GM18508 (cell line): ENCODE measurements around the gene PIK3R6.
"Not testable (repeated sequence)": the region's sequence is repeated elsewhere in the genome, so short reads cannot be mapped to it uniquely, and the experiment has no call there.

Source experiments
- ATAC-seq: cut with Tn5 transposase; IDR thresholded peaks from one replicate; pipeline ENCODE4 v1.9.1; 2021; ENCODE audit warnings: moderate number of reproducible peaks; ENCODE audit not compliant: insufficient read depth, unreplicated experiment

PIK3R6 gene

GRCh38 chr17:8856869-8857575 is 10.5 kb downstream of the PIK3R6 start:
- no peak for ATAC-seq

GRCh38 chr17:8856205-8856603 is 11.3 kb downstream of the PIK3R6 start:
- ATAC-seq, result not testable (repeated sequence)

- no peak for ATAC-seq
Observed at GRCh38 chr17:8855477-8856204, 11.8 kb downstream of the PIK3R6 start.

GRCh38 chr17:8851600-8851999 is 15.9 kb downstream of the PIK3R6 start:
- ATAC-seq, result no peak

- no peak for ATAC-seq
Observed at GRCh38 chr17:8849311-8850041, 18.0 kb downstream of the PIK3R6 start.

GRCh38 chr17:8847891-8848290 is 19.6 kb downstream of the PIK3R6 start:
- ATAC-seq, result no peak

- ATAC-seq, result no peak
Observed at GRCh38 chr17:8846768-8847211, 20.7 kb downstream of the PIK3R6 start.

GRCh38 chr17:8844229-8845218 is 22.9 kb downstream of the PIK3R6 start:
- ATAC-seq, result no peak

- ATAC-seq, result no peak
Observed at GRCh38 chr17:8843344-8843743, 24.1 kb downstream of the PIK3R6 start.

GRCh38 chr17:8841844-8842243 is 25.6 kb downstream of the PIK3R6 start:
- ATAC-seq, result no peak

- no peak for ATAC-seq
Observed at GRCh38 chr17:8839410-8839935, 28.0 kb downstream of the PIK3R6 start.

GRCh38 chr17:8838551-8839095 is 28.9 kb downstream of the PIK3R6 start:
- no peak for ATAC-seq

GRCh38 chr17:8837563-8838075 is 29.9 kb downstream of the PIK3R6 start:
- ATAC-seq, result no peak

GRCh38 chr17:8836821-8837562 is 30.5 kb downstream of the PIK3R6 start:
- ATAC-seq, result no peak

- no peak for ATAC-seq
Observed at GRCh38 chr17:8835631-8836364, 31.7 kb downstream of the PIK3R6 start.

- ATAC-seq, result no peak
Observed at GRCh38 chr17:8835106-8835505, 32.4 kb downstream of the PIK3R6 start.

- ATAC-seq, result no peak
Observed at GRCh38 chr17:8832711-8833352, 34.6 kb downstream of the PIK3R6 start.
